Erythroblast (primary cell): ENCODE results near the gene ANKRD29.

ENCODE experiments used
- GATA1 ChIP-seq: IDR thresholded peaks from 2 replicates; pipeline ENCODE4 v1.6.1; 2011; ENCODE audit warnings: low read depth, mild to moderate bottlenecking, control low read depth, low read length, moderate library complexity
- POLR2A ChIP-seq: IDR thresholded peaks from 2 replicates; pipeline ENCODE4 v1.6.1; 2011; ENCODE audit warnings: mild to moderate bottlenecking, low read length

GRCh38 chr18:23629444-23629946 lies 33.2 kb downstream of the ANKRD29 start:
- TF ChIP-seq POLR2A, result no peak
- TF ChIP-seq GATA1, result no peak
